Cardiac fibroblast (primary cell): Measurements from ENCODE around the gene OMP.

Experiments
- DNase-seq, 2 donors: peaks; one replicate each; pipeline versions ENCODE4 v3.0.0 to v3.0.0-alpha.2; 2010; ENCODE audit warnings: low read depth in 2 of 2
- H3K4me3 ChIP-seq, 2 donors: replicated peaks in 1 of 2; 1 replicate in 1 of 2; 2 replicates in 1 of 2; pipeline ENCODE4 v1.5.1; 2011; ENCODE audit warnings: low read depth in 2 of 2, low read length in 2 of 2, mild to moderate bottlenecking in 2 of 2, moderate library complexity in 1 of 2
- CTCF ChIP-seq: IDR thresholded peaks from one replicate; pipeline ENCODE4 v1.5.1; 2011; ENCODE audit warnings: low read depth, mild to moderate bottlenecking, low read length, inconsistent platforms

Gene OMP

GRCh38 chr11:77137421-77137820, 34.8 kb downstream of the OMP start:
- H3K4me3 ChIP-seq = no peak overlapping the region
- TF ChIP-seq CTCF = no peak
- DNase-seq = no peak

GRCh38 chr11:77138106-77138649, 35.5 kb downstream of the OMP start:
- no peak overlapping the region for H3K4me3 ChIP-seq
- no peak for DNase-seq
- no peak for TF ChIP-seq CTCF

GRCh38 chr11:77139201-77139600, 36.6 kb downstream of the OMP start:
- no peak overlapping the region for H3K4me3 ChIP-seq
- no peak for TF ChIP-seq CTCF
- no peak for DNase-seq

- H3K4me3 ChIP-seq = no peak overlapping the region
- no peak for TF ChIP-seq CTCF
- peak; percentile 71 to 93 for DNase-seq
These were observed 37.7 kb downstream of the OMP start for GRCh38 chr11:77140231-77140851.

GRCh38 chr11:77141034-77141433, 38.4 kb downstream of the OMP start:
- H3K4me3 ChIP-seq = no peak overlapping the region
- DNase-seq = peak; percentile 65 to 81
- no peak for TF ChIP-seq CTCF

GRCh38 chr11:77141475-77141874, 38.8 kb downstream of the OMP start:
- DNase-seq = no peak
- TF ChIP-seq CTCF = no peak
- no peak overlapping the region for H3K4me3 ChIP-seq
